Activated CD4-positive, alpha-beta memory T cell treated with anti-CD3 and anti-CD28 coated beads, Interleukin-2, amount 10 ng/mL, durations not matched to agents 7 days and 5 days (primary cell): Measurements from ENCODE around the gene CYS1. TPM values are rescaled to one million over a fixed set of nuclear protein-coding genes. Genes with fewer than 3 reads are reported as not detected.
"Not testable (repeated sequence)": the region's sequence is repeated elsewhere in the genome, so short reads cannot be mapped to it uniquely, and the experiment has no call there.

Experiments
- CTCF ChIA-PET: fragments of 350-600 bp; sonication (Branson Sonifier 250); formaldehyde crosslinking; loops from one replicate; lab custom pipeline; 2021; ENCODE audit warnings: antibody characterized with exemption, inconsistent platforms; lab: Charles Lee
- POLR2A ChIA-PET: fragments of 350-600 bp; sonication (Branson Sonifier 250); formaldehyde crosslinking; loops from one replicate; lab custom pipeline; 2021; ENCODE audit warnings: antibody characterized with exemption; lab: Charles Lee
- DNase-seq: peaks from one replicate; pipeline ENCODE4 v3.0.0-alpha.2; 2020
- H3K27ac Mint-ChIP-seq: one replicate; pipeline ENCODE4 v1.8.0; 2021; ENCODE audit warnings: mild to moderate bottlenecking, mixed read lengths
- H3K27me3 Mint-ChIP-seq: one replicate; pipeline ENCODE4 v1.8.0; 2021; ENCODE audit warnings: mixed read lengths
- H3K36me3 Mint-ChIP-seq: one replicate; pipeline ENCODE4 v1.8.0; 2021; ENCODE audit warnings: low read depth, mixed read lengths
- H3K4me1 Mint-ChIP-seq: one replicate; pipeline ENCODE4 v1.8.0; 2021; ENCODE audit warnings: mixed read lengths
- H3K4me3 Mint-ChIP-seq: one replicate; pipeline ENCODE4 v1.8.0; 2021; ENCODE audit warnings: mild to moderate bottlenecking, mixed read lengths
- H3K9me3 Mint-ChIP-seq: one replicate; pipeline ENCODE4 v1.8.0; 2021; ENCODE audit warnings: mixed read lengths
- total RNA-seq, 2 experiments: library from RNA; stranded (reverse); gene quantifications; one replicate each; pipeline ENCODE4 v1.2.3, GENCODE V29; 2021

The CYS1 gene
- total RNA-seq, 2 experiments from 2014 or later = 0.40 to 0.71 TPM

- no peak for DNase-seq
- Mint-ChIP-seq H3K27ac (no peak overlapping the region), H3K4me1 (peaks cover 54% of the 10 kb centered on the region), H3K9me3 (no peaks in the 10 kb centered on the region), H3K4me3 (no peak overlapping the region), H3K36me3 (no peaks in the 10 kb centered on the region), H3K27me3 (peaks cover 2% of the 10 kb centered on the region)
- CTCF ChIA-PET = interaction anchor here (1.2 kb wide), 1 partner anchor 49 kb away, joined by 3 read pairs; no protein-coding TSS in a partner anchor
- POLR2A ChIA-PET = interaction anchor here (1.3 to 1.4 kb wide), 2 partner anchors 10 to 118 kb away, joined by 3 to 6 read pairs; partner anchors contain the start of gene KLF11
Measured at GRCh38 chr2:10033251-10034006, 46.8 kb downstream of the CYS1 start.

- Mint-ChIP-seq H3K9me3 (no peaks in the 10 kb centered on the region), H3K4me1 (peaks cover 58% of the 10 kb centered on the region), H3K4me3 (no peak overlapping the region), H3K27ac (no peak overlapping the region), H3K36me3 (no peaks in the 10 kb centered on the region), H3K27me3 (peaks cover 2% of the 10 kb centered on the region)
- no peak for DNase-seq
- ChIA-PET POLR2A (interaction anchor here (1.3 kb wide), 1 partner anchor 10 kb away, joined by 6 read pairs; the partner anchor contains the start of gene KLF11), CTCF (interaction anchor here (1.2 kb wide), 1 partner anchor 48 kb away, joined by 3 read pairs; no protein-coding TSS in a partner anchor)
Measured at GRCh38 chr2:10032746-10033105, 47.5 kb downstream of the CYS1 start.

GRCh38 chr2:10031886-10032745 is 48.1 kb downstream of the CYS1 start:
- CTCF ChIA-PET = interaction anchor here (1.2 to 4.6 kb wide), 2 partner anchors 46 to 219 kb away, joined by 3 to 52 read pairs; no protein-coding TSS in a partner anchor
- H3K27ac Mint-ChIP-seq = no peak overlapping the region
- no peak for DNase-seq

GRCh38 chr2:10030798-10031197 is 49.4 kb downstream of the CYS1 start:
- ChIA-PET CTCF (interaction anchor here (1.2 to 4.6 kb wide), 2 partner anchors 37 to 45 kb away, joined by 3 to 52 read pairs; no protein-coding TSS in a partner anchor), POLR2A (interaction anchor here (0.7 to 5.2 kb wide), 2 partner anchors 13 to 475 kb away, joined by 3 to 88 read pairs; partner anchors contain the start of genes ADAM17 and KLF11)
- H3K27ac Mint-ChIP-seq, DNase-seq, H3K4me3 Mint-ChIP-seq, H3K27me3 Mint-ChIP-seq, H3K36me3 Mint-ChIP-seq, H3K9me3 Mint-ChIP-seq: not testable (repeated sequence)
- peaks cover 53% of the 10 kb centered on the region for H3K4me1 Mint-ChIP-seq

More at GRCh38 chr2:10031886-10032745, 48.1 kb downstream of the CYS1 start:
- H3K36me3 Mint-ChIP-seq = no peaks in the 10 kb centered on the region
- POLR2A ChIA-PET = interaction anchor here (5.2 kb wide), 1 partner anchor 12 kb away, joined by 88 read pairs; the partner anchor contains the start of gene KLF11
- no peak overlapping the region for H3K4me3 Mint-ChIP-seq
- peaks cover 2% of the 10 kb centered on the region for H3K27me3 Mint-ChIP-seq
- H3K4me1 Mint-ChIP-seq = peaks cover 60% of the 10 kb centered on the region
- no peaks in the 10 kb centered on the region for H3K9me3 Mint-ChIP-seq

- ChIA-PET CTCF (interaction anchor here (1.2 to 4.6 kb wide), 2 partner anchors 37 to 45 kb away, joined by 3 to 52 read pairs; no protein-coding TSS in a partner anchor), POLR2A (interaction anchor here (5.2 kb wide), 1 partner anchor 14 kb away, joined by 88 read pairs; the partner anchor contains the start of gene KLF11)
- no peaks in the 10 kb centered on the region for H3K9me3 Mint-ChIP-seq
- DNase-seq = no peak
- H3K27ac Mint-ChIP-seq = no peak overlapping the region
- no peaks in the 10 kb centered on the region for H3K36me3 Mint-ChIP-seq
- H3K4me1 Mint-ChIP-seq = peaks cover 48% of the 10 kb centered on the region
- peaks cover 2% of the 10 kb centered on the region for H3K27me3 Mint-ChIP-seq
- peak overlapping the region; percentile 65 for H3K4me3 Mint-ChIP-seq
Measured at GRCh38 chr2:10030311-10030736, 49.9 kb downstream of the CYS1 start.

- ChIA-PET CTCF (interaction anchor here (1.0 to 4.6 kb wide), 6 partner anchors 15 to 231 kb away, joined by 3 to 52 read pairs (median 10); partner anchors contain the start of gene KLF11), POLR2A (interaction anchor here (1.1 to 5.2 kb wide), 10 partner anchors 8 to 607 kb away, joined by 3 to 88 read pairs (median 6); partner anchors contain the start of genes ADAM17, ITGB1BP1, KLF11 and TAF1B)
- Mint-ChIP-seq H3K36me3 (no peaks in the 10 kb centered on the region), H3K4me1 (peaks cover 44% of the 10 kb centered on the region), H3K4me3 (peak overlapping the region; percentile 65), H3K27ac (peak overlapping the region; percentile 79), H3K9me3 (no peaks in the 10 kb centered on the region), H3K27me3 (peaks cover 2% of the 10 kb centered on the region)
- DNase-seq = no peak
Measured at GRCh38 chr2:10029875-10030223, 50.4 kb downstream of the CYS1 start.

GRCh38 chr2:10028988-10029874 is 51.0 kb downstream of the CYS1 start:
- peak; percentile 77 for DNase-seq
- H3K4me3 Mint-ChIP-seq = peak overlapping the region; percentile 65
- ChIA-PET CTCF (interaction anchor here (0.7 to 4.6 kb wide), 12 partner anchors 9 to 386 kb away, joined by 3 to 52 read pairs (median 3); partner anchors contain the start of gene KLF11), POLR2A (interaction anchor here (0.6 to 5.2 kb wide), 17 partner anchors 9 to 607 kb away, joined by 3 to 88 read pairs (median 5); partner anchors contain the start of genes ADAM17, ITGB1BP1, KLF11 and TAF1B)
- no peaks in the 10 kb centered on the region for H3K9me3 Mint-ChIP-seq
- H3K4me1 Mint-ChIP-seq = peaks cover 38% of the 10 kb centered on the region
- peak overlapping the region; percentile 79 for H3K27ac Mint-ChIP-seq
- H3K36me3 Mint-ChIP-seq = no peaks in the 10 kb centered on the region
- no peaks in the 10 kb centered on the region for H3K27me3 Mint-ChIP-seq

GRCh38 chr2:10028407-10028987 is 51.7 kb downstream of the CYS1 start:
- H3K27ac Mint-ChIP-seq = peak overlapping the region; percentile 79
- H3K36me3 Mint-ChIP-seq = no peaks in the 10 kb centered on the region
- peaks cover 34% of the 10 kb centered on the region for H3K4me1 Mint-ChIP-seq
- H3K27me3 Mint-ChIP-seq = no peaks in the 10 kb centered on the region
- H3K4me3 Mint-ChIP-seq = no peak overlapping the region
- ChIA-PET POLR2A (interaction anchor here (0.6 to 5.2 kb wide), 17 partner anchors 9 to 606 kb away, joined by 3 to 88 read pairs (median 5); partner anchors contain the start of genes ADAM17, ITGB1BP1, KLF11 and TAF1B), CTCF (interaction anchor here (0.7 to 4.6 kb wide), 12 partner anchors 10 to 387 kb away, joined by 3 to 52 read pairs (median 3); partner anchors contain the start of gene KLF11)
- DNase-seq = no peak
- no peaks in the 10 kb centered on the region for H3K9me3 Mint-ChIP-seq

GRCh38 chr2:10027660-10028330 is 52.4 kb downstream of the CYS1 start:
- no peaks in the 10 kb centered on the region for H3K27me3 Mint-ChIP-seq
- POLR2A ChIA-PET = interaction anchor here (2.0 to 5.2 kb wide), 6 partner anchors 10 to 472 kb away, joined by 6 to 88 read pairs (median 8); partner anchors contain the start of genes ADAM17, KLF11 and TAF1B
- peaks cover 33% of the 10 kb centered on the region for H3K4me1 Mint-ChIP-seq
- DNase-seq = no peak
- H3K9me3 Mint-ChIP-seq = no peaks in the 10 kb centered on the region
- no peak overlapping the region for H3K4me3 Mint-ChIP-seq
- CTCF ChIA-PET = interaction anchor here (1.6 to 4.6 kb wide), 5 partner anchors 17 to 229 kb away, joined by 6 to 52 read pairs (median 11); partner anchors contain the start of gene KLF11
- H3K27ac Mint-ChIP-seq = peak overlapping the region; percentile 24
- no peaks in the 10 kb centered on the region for H3K36me3 Mint-ChIP-seq

GRCh38 chr2:10026940-10027569 is 53.2 kb downstream of the CYS1 start:
- Mint-ChIP-seq H3K36me3 (no peaks in the 10 kb centered on the region), H3K9me3 (no peaks in the 10 kb centered on the region), H3K4me1 (peaks cover 32% of the 10 kb centered on the region), H3K27ac (no peak overlapping the region), H3K27me3 (no peaks in the 10 kb centered on the region), H3K4me3 (no peak overlapping the region)
- POLR2A ChIA-PET = interaction anchor here (5.2 kb wide), 1 partner anchor 17 kb away, joined by 88 read pairs; the partner anchor contains the start of gene KLF11
- DNase-seq = no peak
- CTCF ChIA-PET = interaction anchor here (0.8 to 4.6 kb wide), 3 partner anchors 41 to 214 kb away, joined by 3 to 52 read pairs (median 15); no protein-coding TSS in a partner anchor
